Activated CD8-positive, alpha-beta memory T cell treated with anti-CD3 and anti-CD28 coated beads, Interleukin-2, amount 50 U/mL, for 24 hours (primary cell): ENCODE results near the gene PRKAR1B.

ENCODE experiments used
- DNase-seq: peaks from one replicate; pipeline ENCODE4 v3.0.0-alpha.2; 2020; ENCODE audit errors: extremely low read depth

Gene PRKAR1B

DNA sequence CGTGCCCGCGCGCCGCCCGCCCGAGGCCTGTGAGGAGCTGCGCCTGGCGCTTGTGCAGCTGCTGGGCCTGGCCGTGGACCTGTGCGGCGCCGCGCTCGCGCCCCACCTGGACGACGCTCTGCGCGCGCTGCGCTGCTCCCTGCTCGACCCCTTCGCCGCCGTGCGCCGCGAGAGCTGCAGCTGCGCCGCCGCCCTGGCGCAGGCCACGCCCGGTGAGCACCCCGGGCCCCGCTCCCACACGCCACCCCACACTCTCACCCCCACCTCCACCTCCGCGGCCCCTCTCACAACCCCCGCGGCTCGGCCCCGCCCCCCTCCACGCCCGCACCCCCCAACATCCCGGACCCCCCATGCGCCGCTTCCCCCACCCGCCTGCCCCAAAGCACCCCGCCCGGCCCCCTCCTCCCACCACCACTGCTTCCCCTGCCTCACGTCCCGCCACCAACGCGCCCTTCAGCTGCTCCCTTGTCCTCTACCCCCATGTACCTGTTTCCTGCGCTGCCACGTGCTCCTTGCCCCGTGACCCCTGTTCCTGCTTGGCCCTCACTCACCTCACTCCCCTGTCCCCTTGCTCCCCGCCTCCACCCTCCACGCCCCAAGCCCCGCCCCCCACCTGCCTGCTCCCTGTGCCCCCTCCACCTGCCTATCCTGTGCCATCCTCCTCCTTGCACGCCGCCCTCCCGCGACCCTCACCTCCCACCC, at the start of gene PRKAR1B:
Gene PRKAR1B (minus strand): TSS at position 178 of the 702 bp plus-strand sequence. CDS start 15,776 bp downstream, outside the sequence.
- DNase-seq, result no peak

GRCh38 chr7:776381-776780, 49.3 kb upstream of the PRKAR1B start:
- DNase-seq, result no peak

DNA sequence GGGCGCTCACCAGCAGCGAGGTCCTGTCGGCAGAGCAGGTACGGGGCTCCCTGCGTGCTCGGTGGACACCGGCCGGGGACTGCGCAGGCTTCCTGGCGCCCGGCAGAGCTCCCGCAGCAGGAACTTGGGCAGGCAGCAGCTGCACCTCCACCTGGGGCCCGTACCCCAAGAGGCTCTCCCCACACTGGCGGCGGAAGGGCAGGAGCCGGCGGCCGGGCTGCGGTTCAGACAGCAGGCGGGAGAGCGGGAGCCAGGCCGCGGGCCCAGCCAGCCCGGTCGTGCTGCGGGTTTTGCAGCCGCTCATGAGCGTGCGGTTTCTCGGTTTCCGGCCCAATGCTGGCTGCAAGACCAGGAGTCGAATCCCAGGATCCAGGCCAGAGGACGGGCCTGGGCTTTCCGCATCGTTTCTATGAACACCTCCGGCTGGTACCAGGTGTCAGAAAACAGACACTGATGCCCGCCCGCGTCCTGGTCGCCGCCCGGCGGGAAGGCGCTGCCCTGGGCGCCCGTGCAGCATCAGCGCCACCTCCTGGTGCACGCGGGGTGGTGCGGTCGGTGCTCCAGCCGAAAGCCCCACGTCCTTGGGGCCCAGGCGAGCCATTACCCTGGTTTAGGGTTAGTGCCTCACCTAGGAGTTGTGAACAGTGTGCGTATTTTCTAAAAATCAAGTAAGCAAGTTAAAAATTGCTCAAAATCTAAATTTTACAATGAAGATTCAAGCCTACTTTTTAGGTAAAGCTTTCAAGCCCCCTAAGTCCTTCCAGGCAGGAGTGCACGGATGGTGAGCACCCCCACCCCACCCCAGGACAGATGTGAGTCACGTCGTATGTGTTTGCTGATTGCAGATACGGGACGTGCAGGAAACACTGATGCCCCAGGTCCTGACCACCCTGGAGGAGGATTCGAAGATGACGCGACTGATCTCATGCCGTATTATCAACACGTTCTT, 47.4 kb upstream of the PRKAR1B start:
- peak; percentile 14 for DNase-seq

DNA sequence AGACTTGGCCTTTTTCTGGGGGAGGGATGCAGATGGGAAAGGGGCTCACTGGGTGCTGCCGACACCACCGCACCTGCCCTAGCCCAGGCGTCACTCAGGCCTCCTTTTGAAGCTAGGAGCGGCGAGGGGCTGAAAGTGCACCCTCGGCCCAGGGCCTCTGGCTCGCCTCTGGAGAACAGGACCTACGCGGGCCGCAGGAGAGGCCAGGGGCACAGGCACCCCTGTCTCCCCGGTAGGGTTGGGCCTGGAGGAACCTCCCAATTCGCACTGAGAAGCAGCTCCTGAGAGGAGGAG, 46.5 kb upstream of the PRKAR1B start:
- no peak for DNase-seq

GRCh38 chr7:772861-773621, 46.0 kb upstream of the PRKAR1B start:
- DNase-seq, result no peak

GRCh38 chr7:772392-772791, 45.3 kb upstream of the PRKAR1B start:
- no peak for DNase-seq

GRCh38 chr7:772005-772294, 44.9 kb upstream of the PRKAR1B start:
- DNase-seq, result no peak

DNA sequence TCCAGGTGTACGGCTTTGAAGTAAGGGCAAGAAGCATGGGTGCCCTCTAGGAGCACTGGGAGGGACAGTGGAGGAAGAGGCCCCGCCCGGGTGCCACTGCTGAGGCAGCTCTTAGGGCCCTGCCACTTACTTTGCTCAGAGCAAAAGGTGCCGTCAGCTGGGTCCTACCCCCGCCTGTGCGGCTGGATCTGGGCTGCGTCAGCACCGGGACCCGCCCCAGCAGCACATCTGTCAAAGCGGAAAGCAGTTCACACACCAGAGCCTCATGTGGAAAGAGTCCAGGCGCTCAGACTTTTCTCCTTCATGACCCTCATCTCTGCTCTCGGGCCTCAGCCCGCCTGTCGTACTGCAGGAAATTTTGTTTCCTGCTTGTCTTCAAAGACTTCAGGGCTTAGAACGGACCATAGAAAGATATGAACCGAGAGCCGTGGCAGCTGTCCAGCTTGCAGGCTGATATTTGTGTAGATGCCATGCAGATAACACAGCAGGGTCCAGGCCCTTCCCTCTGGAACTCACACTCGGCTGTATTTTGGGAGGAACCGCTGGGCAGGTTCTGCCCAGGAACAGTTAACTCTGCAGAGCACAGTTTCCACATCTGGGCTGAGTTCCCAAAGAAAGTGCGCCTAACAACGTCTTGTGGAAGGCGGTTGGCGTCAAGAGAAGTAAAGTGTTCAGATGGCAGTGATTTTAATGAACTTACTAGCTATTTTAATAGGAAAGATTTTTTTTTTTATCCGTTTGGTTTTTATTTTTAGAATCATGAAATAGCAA, 44.3 kb upstream of the PRKAR1B start:
- DNase-seq, result no peak

DNA sequence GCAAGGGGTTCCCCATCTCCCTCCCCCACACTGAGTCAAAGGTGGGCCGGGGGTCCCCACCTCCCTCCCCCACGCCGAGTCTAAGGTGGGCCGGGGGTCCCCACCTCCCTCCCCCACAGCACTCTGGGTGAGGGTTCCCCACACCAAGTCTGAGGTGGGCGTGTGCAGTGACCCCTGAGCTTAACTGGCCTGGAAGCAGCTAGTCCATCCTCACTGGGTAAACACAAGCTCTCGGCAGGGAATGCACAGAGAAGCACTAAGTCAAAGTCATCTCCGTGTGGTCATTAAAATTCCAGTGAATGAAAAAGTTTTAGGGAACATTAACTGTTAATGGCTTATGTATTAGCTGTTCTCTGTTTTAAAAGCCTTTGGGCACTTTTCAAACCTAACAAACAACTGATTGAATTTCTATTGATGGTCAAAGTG, 43.7 kb upstream of the PRKAR1B start:
- no peak for DNase-seq

- DNase-seq, result no peak
Observed at GRCh38 chr7:770336-770735, 43.3 kb upstream of the PRKAR1B start.

- no peak for DNase-seq
Observed at GRCh38 chr7:768881-769504, 41.9 kb upstream of the PRKAR1B start.

DNA sequence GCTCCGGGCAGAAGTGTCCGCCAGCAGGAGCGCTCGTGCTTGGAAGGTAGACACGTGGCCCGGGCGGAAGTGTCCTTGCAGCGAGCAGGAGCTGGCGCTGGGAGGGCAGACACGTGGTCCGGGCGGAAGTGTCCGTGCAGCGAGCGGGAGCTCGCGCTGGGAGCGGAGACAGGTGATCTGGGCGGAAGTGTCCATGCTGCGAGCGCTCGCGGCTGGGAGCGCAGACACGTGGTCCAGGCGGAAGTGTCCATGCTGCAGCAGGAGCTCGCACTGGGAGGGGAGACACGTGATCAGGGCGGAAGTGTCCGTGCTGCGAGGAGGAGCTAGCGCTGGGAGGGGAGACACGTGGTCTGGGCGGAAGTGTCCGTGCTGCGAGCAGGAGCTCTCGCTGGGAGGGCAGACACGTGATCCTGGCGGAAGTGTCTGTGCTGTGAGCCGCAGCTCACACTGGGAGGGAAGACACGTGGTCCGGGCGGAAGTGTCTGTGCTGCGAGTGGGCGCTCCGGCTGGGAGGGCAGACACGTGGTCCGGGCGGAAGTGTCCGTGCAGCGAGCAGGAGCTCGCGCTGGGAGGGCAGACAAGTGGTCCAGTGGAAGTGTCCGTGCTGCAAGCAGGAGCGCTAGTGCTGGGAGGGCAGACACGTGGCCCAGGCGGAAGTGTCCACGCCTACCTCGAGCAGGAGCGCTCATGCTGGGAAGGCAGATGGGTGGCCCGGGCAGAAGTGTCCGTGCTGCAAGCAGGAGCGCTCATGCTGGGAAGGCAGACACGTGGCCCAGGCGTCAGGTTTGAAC, 41.1 kb upstream of the PRKAR1B start:
- DNase-seq, result peak; percentile 2

DNA sequence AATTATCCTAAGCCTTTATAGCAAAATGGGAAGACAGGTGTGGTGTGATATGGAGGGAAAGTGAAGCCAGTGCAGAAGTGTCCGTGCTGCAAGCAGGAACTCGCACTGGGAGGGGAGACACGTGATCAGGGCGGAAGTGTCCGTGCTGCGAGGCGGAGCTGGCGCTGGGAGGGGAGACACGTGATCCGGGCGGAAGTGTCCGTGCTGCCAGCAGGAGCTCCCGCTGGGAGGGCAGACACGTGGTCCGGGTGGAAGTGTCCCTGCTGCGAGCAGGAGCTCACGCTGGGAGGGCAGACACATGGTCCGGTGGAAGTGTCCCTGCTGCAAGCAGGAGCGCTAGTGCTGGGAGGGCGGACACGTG, 40.5 kb upstream of the PRKAR1B start:
- DNase-seq, result no peak

DNA sequence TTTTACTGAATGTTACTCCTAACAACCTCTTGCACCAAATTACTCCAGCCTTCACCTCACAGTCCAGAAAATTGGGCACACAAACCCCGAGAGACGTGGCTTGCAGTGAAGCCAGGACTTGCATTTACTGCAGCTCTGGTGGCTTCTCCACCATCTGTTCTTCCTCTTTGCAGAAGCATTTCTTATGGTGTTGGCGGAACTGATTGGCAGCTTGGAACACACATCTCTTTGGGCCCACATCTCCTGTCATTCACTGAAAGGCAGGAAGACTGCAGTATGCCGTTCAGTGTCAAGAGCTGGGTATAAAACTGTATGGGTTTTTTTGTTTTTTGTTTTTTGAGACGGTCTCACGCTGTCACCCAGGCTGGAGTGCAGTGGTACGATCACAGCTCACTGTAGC, 38.3 kb upstream of the PRKAR1B start:
- DNase-seq, result no peak

GRCh38 chr7:763762-764161, 36.7 kb upstream of the PRKAR1B start:
- no peak for DNase-seq

DNA sequence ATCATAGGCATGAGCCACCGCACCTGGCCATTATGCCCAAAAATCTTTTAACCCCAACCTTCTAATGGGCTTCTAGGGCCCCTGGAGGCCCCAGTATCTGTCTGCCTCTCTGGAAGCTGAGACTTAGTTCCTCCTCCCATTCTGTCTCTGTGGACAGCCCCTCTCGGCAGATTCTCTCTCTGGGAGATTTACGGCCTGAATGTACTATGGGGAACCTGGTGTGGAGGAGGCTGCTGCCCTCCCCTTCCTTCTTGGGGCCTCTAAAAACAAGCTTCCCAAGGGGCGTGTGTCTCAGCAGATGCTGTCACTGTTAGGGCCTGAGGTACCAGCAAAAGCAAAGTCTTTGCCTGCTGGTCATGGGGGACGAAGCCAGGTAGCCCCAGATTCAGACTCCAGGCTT, 35.8 kb upstream of the PRKAR1B start:
- DNase-seq, result no peak

GRCh38 chr7:761631-762030, 34.5 kb upstream of the PRKAR1B start:
- DNase-seq, result no peak

DNA sequence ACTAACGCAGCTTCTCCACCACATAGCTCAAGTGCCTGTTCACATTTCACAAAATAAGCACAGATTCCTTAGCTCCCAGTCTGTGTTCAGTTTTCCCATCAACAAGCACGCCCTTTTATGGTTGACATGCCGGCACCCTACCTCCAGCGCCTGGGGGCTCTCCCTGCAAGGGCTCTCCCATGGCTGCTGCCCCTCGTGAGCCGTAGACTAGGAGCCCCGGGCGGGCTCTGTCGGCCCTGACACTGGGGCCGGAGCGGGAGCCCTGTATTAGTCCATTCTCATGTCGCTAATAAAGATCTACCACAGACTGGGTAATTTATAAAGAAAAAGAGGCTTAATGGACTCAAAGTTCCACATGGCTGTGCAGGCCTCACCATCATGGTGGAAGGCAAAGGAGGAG, 34.0 kb upstream of the PRKAR1B start:
- no peak for DNase-seq

- DNase-seq, result no peak
Observed at GRCh38 chr7:760006-760405, 32.9 kb upstream of the PRKAR1B start.

DNA sequence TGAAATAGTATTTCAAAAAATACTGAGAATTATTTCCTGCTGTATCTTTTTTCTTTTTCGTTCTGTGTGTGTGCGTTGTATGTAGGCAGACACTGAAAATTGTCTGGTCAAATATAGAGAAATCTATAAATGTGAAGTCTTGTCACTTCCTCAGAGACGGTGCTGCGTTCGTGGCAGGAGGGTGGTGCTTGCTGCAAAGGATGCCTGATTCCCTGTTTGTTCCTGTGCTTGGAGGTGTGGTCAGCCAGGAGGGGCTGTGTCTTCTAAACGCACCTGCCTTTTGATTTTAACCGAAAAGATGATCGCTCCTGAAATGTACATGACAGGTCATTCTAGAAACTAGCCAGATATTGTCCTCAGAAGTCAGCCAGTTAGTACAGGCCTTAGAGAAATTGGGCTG, 32.5 kb upstream of the PRKAR1B start:
- no peak for DNase-seq

- DNase-seq, result no peak
Observed at GRCh38 chr7:757741-758163, 30.7 kb upstream of the PRKAR1B start.
